AG09319 (cell line): ENCODE measurements around the gene SNRNP200.

Experiments used
- DNase-seq: peaks from one replicate; pipeline ENCODE4 v3.0.0-alpha.2; 2010; ENCODE audit warnings: low read depth; ENCODE audit errors: extremely low read depth
- CTCF ChIP-seq: IDR thresholded peaks from 2 replicates; pipeline ENCODE4 v1.5.1; 2011; ENCODE audit warnings: low read depth, mild to moderate bottlenecking, inconsistent platforms, low read length, moderate library complexity

The SNRNP200 gene

GRCh38 chr2:96330407-96330806, 25.1 kb upstream of the SNRNP200 start:
- TF ChIP-seq CTCF = no peak

GRCh38 chr2:96329874-96330273, 24.5 kb upstream of the SNRNP200 start:
- no peak for DNase-seq
- no peak for TF ChIP-seq CTCF

More at GRCh38 chr2:96330407-96330806, 25.1 kb upstream of the SNRNP200 start:
- DNase-seq = no peak

GRCh38 chr2:96329456-96329855, 24.1 kb upstream of the SNRNP200 start:
- no peak for DNase-seq
- no peak for TF ChIP-seq CTCF

DNA sequence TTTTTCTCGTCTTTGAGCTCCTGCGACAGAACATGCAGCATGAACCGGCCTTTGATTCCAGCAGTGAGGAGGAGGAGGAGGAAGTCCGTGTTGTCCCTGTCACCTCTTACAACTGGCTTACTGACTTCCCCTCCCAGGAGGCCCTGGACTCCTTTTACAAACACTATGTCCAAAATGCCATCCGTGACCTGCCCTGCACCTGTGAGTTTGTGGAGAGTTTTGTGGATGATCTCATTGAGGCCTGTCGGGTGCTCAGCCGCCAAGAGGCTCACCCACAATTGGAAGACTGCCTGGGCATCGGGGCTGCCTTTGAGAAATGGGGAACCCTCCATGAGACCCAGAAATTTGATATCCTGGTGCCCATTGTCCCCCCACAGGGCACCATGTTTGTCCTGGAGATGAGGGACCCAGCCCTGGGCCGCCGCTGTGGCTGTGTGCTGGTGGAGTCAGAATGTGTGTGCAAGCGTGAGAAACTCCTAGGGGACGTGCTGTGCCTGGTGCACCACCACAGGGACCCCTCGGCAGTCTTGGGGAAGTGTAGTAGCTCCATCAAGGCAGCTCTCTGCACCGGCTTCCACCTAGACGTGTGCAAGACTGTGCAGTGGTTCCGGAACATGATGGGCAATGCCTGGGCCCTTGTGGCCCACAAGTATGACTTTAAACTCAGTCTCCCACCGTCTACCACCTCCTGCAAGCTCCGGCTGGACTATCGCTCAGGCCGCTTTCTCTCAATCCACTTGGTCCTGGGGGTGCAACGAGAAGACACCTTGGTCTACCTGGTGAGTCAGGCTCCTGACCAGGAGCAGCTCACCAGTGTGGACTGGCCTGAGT, 21.9 kb upstream of the SNRNP200 start:
- no peak for DNase-seq
- no peak for TF ChIP-seq CTCF

DNA sequence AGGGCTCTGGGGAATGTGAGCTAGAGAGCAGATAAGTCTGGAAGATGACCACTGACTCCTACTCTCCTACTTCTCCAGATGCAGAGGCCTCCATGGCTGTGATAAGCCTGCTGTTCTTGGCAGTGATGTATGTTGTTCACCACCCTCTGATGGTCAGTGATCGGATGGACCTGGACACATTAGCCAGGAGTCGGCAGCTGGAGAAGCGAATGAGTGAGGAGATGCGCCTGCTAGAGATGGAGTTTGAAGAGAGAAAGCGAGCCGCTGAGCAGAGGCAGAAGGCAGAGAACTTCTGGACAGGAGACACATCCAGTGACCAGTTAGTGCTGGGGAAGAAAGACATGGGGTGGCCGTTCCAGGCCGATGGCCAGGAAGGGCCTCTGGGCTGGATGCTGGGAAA, 21.2 kb upstream of the SNRNP200 start:
- no peak for DNase-seq
- no peak for TF ChIP-seq CTCF

- no peak for TF ChIP-seq CTCF
- DNase-seq = no peak
Observed at GRCh38 chr2:96325884-96326255, 20.5 kb upstream of the SNRNP200 start.

- TF ChIP-seq CTCF = no peak
- no peak for DNase-seq
Observed at GRCh38 chr2:96325041-96325883, 19.9 kb upstream of the SNRNP200 start, which contains the start of gene ITPRIPL1. TSS of gene ITPRIPL1 (plus strand) at chr2:96325317. CDS start at chr2:96325840, 523 bp downstream.
